Measurements from ENCODE around the gene PPP6R3. TPM values are rescaled to one million over a fixed set of nuclear protein-coding genes. Genes with fewer than 3 reads are reported as not detected.

PPP6R3 gene
- total and polyA plus RNA-seq, 2 of the 8 experiments (the other 6 are each of a cell fraction or from before 2014, with no cell fraction given): 44.6 to 150 TPM

DNA sequence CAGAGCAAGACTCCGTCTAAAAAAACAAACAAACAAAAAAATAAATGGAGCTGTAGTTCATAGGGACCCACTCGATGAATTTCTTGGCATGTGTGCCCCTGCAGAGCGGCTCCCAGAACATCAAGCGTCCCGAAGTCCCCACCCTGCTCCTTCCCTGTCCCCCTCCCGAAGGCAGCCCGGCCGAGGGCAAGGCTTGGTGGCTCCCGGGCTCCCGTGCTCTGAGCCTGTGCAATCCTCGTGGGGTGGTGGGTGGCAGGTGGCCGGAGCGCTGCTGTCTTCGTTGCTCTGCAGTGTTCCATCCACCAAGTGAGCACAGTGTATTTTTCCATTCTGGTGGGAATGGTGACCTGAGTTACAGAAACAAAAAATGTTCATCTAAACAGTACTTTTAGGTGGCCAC, 190.2 kb downstream of the PPP6R3 start (continued):
- TF ChIP-seq SRF (IDR thresholded peaks at IDR 0.05; ENCODE audit: low read depth, low read length) (no peak), JUN (IDR thresholded peaks at IDR 0.05; ENCODE audit: low read depth, low read length) (no peak), SIRT6 (IDR thresholded peaks at IDR 0.05; ENCODE audit: low read length) (no peak)
